ENCODE results near the gene DKK3.

DKK3 gene

GRCh38 chr11:11996321-11997048, 11.9 kb downstream of the DKK3 start:
- in situ Hi-C loops (cut with HindIII; ENCODE audit: low sequenced_read_pairs): no loop called here
- H3K4me3 ChIP-seq (ENCODE audit: low read depth, low read length): no peak overlapping the region
- TF ChIP-seq CTCF (IDR thresholded peaks at IDR 0.05; ENCODE audit: low read depth, low read length, missing control alignments): no peak
- DNase-seq (ENCODE audit: low read depth): no peak

DNA sequence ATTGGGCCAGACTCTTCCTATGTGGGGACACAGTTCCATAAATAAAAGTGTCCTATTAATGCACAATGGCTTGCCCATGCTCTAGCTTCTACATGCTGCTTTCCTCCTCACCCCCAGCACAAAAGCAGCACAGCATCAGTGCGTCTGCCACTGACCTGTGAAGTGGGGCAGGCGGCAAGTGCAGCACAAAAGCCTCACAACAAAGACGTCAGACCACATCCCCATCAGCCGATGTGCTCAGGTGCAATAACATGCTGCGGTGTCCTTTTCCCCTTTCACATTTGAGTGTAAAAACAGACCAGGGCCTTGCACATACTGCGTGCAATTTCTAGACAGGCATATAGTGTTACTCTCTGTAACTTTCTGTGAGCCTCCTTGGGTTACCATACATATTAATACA, 12.8 kb downstream of the DKK3 start:
- TF ChIP-seq CTCF (IDR thresholded peaks at IDR 0.05; ENCODE audit: low read depth, low read length, missing control alignments): no peak
- no peak for DNase-seq (ENCODE audit: low read depth)
- H3K4me3 ChIP-seq (ENCODE audit: low read depth, low read length): no peak overlapping the region
- in situ Hi-C loops (cut with HindIII; ENCODE audit: low sequenced_read_pairs): no loop called here

GRCh38 chr11:11993839-11994238, 14.6 kb downstream of the DKK3 start:
- TF ChIP-seq CTCF (IDR thresholded peaks at IDR 0.05; ENCODE audit: low read depth, low read length, missing control alignments): no peak
- in situ Hi-C loops (cut with HindIII; ENCODE audit: low sequenced_read_pairs): no loop called here
- no peak overlapping the region for H3K4me3 ChIP-seq (ENCODE audit: low read depth, low read length)
- DNase-seq (ENCODE audit: low read depth): no peak

DNA sequence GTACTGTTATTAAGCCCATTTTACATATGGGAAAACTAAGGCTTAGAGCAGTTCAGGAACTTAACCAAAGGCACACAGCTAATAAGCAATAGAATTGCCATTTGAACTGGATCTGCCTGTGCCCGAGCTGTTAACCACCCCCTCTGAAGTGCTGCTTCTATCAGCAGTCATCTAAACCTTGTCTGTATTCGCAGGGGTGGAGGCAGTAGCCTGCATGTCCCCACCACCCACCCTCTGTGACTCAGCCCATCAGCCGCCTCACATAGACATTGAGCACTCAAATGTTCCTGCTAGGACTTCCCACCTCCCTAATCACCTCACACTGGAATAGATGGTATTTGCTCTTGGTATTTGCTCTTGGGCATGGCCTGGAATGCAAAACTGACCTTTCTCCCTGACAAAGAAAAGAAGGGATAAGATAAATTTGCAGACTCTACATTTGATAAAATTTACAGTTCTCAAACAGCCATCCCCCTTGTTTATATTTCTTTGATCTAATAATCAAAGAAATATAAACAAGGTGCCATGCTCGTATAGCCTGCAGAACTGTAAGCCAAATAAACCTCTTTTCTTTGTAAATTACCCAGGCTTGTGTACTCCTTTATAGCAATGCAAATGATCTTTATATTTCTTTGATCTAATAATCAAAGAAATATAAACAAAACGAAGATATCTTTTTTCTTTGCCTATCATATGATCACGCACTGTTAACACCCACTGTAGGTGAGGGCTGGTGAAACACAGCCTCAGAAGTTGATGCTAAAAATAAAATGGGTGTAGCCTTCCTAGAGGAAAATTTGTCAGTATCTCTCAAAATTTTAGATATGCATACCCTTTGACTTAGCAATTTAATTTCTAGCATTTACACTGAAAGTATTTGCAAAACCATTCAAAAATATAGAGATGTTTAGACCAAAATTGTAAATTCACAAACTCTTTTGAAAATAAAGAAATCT, 15.9 kb downstream of the DKK3 start:
- TF ChIP-seq CTCF (IDR thresholded peaks at IDR 0.05; ENCODE audit: low read depth, low read length, missing control alignments): no peak
- no peak overlapping the region for H3K4me3 ChIP-seq (ENCODE audit: low read depth, low read length)
- no peak for DNase-seq (ENCODE audit: low read depth)
- in situ Hi-C loops (cut with HindIII; ENCODE audit: low sequenced_read_pairs): no loop called here

DNA sequence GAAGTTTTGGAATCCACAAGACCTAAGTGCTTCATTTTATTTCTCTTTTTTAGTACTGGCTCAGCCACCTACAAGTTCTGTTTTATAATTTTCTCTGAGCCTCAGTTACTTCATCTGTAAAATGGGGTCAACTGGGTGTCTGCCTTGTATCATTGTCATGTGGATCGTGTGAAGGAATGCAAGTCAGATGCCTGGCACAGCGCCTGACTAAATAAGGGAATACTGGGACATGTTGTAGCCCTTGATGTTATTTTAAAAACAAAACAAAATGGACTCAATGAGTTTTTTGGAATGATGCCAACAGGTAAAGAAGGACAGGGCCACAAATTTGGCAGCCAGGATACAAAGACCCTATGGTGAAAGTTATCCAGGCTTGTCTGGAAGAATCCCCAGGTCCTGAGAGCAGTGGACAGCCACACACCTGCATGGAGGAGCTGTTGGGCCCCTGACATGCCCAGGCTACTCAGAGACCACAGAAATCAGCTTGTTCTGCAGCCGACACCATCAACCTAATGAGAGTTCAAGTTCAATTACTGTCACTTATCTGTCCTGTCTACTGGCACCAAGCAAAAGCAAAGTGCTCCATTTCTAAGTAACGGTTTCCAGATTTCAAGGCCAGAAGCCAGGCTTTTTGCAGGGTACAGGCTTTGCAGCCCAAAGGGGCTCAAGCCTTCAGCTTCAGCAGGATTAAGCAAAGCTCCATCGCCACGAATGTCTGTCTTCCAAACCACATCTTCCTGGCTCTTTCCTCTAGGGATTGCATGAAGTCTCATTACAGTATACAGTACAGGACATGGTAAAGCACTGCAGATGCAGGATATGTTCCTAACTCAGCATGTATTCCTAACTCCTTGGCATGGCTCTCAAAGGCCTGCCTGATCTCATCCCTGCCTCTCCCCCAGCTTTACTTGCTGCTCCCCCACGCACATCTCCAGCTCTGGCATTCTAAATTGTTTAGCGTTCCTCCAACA, 18.4 kb downstream of the DKK3 start:
- TF ChIP-seq CTCF (IDR thresholded peaks at IDR 0.05; ENCODE audit: low read depth, low read length, missing control alignments): no peak

More for the DNA sequence above, 18.4 kb downstream of the DKK3 start:
- no peak overlapping the region for H3K4me3 ChIP-seq (ENCODE audit: low read depth, low read length)
- in situ Hi-C loops (cut with HindIII; ENCODE audit: low sequenced_read_pairs): no loop called here
- DNase-seq (ENCODE audit: low read depth): no peak

All from astrocyte of the cerebellum (primary cell).